Psoas muscle (tissue), 8 donors: ENCODE data around the gene GLI3. TPM values are rescaled to one million over a fixed set of nuclear protein-coding genes. Genes with fewer than 3 reads are reported as not detected.

ENCODE experiments used
- ATAC-seq, 4 donors: fragments of 200-7000 bp; cut with Tn5 transposase; one replicate each; pipeline ENCODE4 v1.9.1; 2020; ENCODE audit warnings: moderate library complexity in 3 of 4, mild to moderate bottlenecking in 2 of 4
- DNase-seq, 2 donors: peaks; one replicate each; pipeline ENCODE4 v3.0.0-alpha.2; 2020
- H3K27ac ChIP-seq: fragments of 200-600 bp; one replicate; pipeline ENCODE4 v1.8.0; 2022
- H3K27me3 ChIP-seq, 3 donors: fragments of 200-600 bp in 1 of 3; one replicate each; pipeline versions ENCODE4 v1.6.1 to v1.8.0; 2013 to 2022; ENCODE audit warnings: low read length in 2 of 3, mild to moderate bottlenecking in 2 of 3, moderate library complexity in 1 of 3; ENCODE audit not compliant: insufficient read depth in 3 of 3
- H3K36me3 ChIP-seq, 2 donors: fragments of 200-600 bp in 1 of 2; one replicate each; pipeline versions ENCODE4 v1.6.1 to v1.8.0; 2013 to 2022; ENCODE audit warnings: low read depth in 1 of 2, mild to moderate bottlenecking in 1 of 2, moderate library complexity in 1 of 2; ENCODE audit not compliant: insufficient read depth in 1 of 2
- H3K4me1 ChIP-seq: fragments of 200-600 bp; one replicate; pipeline ENCODE4 v1.8.0; 2022
- H3K4me3 ChIP-seq: fragments of 200-600 bp; one replicate; pipeline ENCODE4 v1.8.0; 2022; ENCODE audit warnings: mild to moderate bottlenecking
- H3K9me3 ChIP-seq: fragments of 200-600 bp; one replicate; pipeline ENCODE4 v1.8.0; 2022
- WGBS, 3 donors: extraction: QIAGEN DNeasy Blood & Tissue Kit; methylation state at CpG; one replicate each; pipeline versions ENCODE4 v1.1.6 to v1.1.7; 2013; 5-methylcytosine and 5-hydroxymethylcytosine counted together
- intact Hi-C, 2 donors: fragments of 100-400 bp; cut with DNase I; formaldehyde crosslinking; loops; one replicate each; pipeline versions ENCODE4 v1.11.0 to v1.14.2; 2022
- polyA plus RNA-seq, 3 donors: library from polyadenylated mRNA; stranded (reverse); fragments of 200-250 nt; gene quantifications; one replicate each; pipeline ENCODE4 v1.2.3, GENCODE V29; 2013
- total RNA-seq, 4 donors: library from RNA; stranded (reverse); fragmentation: NEBNext Ultra II Directional in 2 of 4; extraction: Animal tissue kit (Norgen Biotek cat#: 25700) in 2 of 4; gene quantifications; one replicate each; pipeline versions ENCODE4 v1.2.1 to v1.2.4, GENCODE V29; 2021 to 2023
- TF ChIP-seq, protein P1 (sequence below): fragments of 200-600 bp; IDR thresholded peaks from one replicate; pipeline ENCODE4 v1.8.0; 2022; ENCODE audit warnings: antibody characterized with exemption
- donor health status: healthy with polysubstance abuse.
- donor health status: DM: no; HTN: no; CAD: no; lungs with moderate emphysema.
- donor health status: Bipolar disorder and iron deficiency.
- donor health status: healthy.
- donor health status: DM: yes; HTN: yes; CAD: no.
- donor health status: DM: no; HTN: no; CAD: no.
- donor health status: DM: no; HTN: no; CAD: no.
- donor health status: DM: yes; HTN: yes; CAD: no.

Gene GLI3
- total and polyA plus RNA-seq, 7 donors: 0.24 to 4.9 (median 3.2) TPM

- TF ChIP-seq, protein P1, sequence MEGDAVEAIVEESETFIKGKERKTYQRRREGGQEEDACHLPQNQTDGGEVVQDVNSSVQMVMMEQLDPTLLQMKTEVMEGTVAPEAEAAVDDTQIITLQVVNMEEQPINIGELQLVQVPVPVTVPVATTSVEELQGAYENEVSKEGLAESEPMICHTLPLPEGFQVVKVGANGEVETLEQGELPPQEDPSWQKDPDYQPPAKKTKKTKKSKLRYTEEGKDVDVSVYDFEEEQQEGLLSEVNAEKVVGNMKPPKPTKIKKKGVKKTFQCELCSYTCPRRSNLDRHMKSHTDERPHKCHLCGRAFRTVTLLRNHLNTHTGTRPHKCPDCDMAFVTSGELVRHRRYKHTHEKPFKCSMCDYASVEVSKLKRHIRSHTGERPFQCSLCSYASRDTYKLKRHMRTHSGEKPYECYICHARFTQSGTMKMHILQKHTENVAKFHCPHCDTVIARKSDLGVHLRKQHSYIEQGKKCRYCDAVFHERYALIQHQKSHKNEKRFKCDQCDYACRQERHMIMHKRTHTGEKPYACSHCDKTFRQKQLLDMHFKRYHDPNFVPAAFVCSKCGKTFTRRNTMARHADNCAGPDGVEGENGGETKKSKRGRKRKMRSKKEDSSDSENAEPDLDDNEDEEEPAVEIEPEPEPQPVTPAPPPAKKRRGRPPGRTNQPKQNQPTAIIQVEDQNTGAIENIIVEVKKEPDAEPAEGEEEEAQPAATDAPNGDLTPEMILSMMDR: no peak
- no peak for ATAC-seq
- Histone ChIP-seq H3K27me3 (no peaks in the 10 kb centered on the region), H3K4me3 (no peak overlapping the region), H3K4me1 (no peaks in the 10 kb centered on the region), H3K9me3 (no peaks in the 10 kb centered on the region), H3K27ac (no peak overlapping the region), H3K36me3 (no peaks in the 10 kb centered on the region)
- DNase-seq: no peak
- intact Hi-C loops: no loop called here
These were observed 33.7 kb downstream of the GLI3 start for GRCh38 chr7:42203336-42203735.

DNA sequence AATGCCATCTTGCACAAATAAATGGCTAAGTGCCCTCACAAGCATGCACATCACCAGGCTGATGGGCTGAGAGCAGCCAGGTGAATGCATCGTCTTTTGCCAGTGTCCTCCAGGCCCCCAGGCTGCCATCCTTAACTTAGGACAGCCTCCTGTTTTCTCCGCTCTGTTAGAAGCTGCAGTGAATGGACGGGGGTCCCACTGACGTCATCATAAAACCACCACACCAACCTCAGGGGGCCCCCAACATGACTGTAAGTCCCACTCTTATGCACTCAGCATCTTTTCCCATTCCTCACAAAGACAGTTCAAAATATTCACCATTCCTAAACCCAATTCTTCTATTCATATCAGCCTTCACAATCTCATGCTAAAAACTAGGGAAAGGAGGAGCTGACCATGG is 34.4 kb downstream of the GLI3 start:
- no peak overlapping the region for H3K4me3 ChIP-seq
- DNase-seq (no peak), ATAC-seq (no peak)
- intact Hi-C loops: no loop called here
- TF ChIP-seq, protein P1: no peak
- WGBS, 3 donors: 91 to 95% (median 91%) methylated on average over 4 of the region's 4 CpGs
- no peaks in the 10 kb centered on the region for H3K4me1 ChIP-seq
- H3K27me3 ChIP-seq: no peaks in the 10 kb centered on the region
- H3K36me3 ChIP-seq: no peaks in the 10 kb centered on the region
- no peak overlapping the region for H3K27ac ChIP-seq
- H3K9me3 ChIP-seq: no peaks in the 10 kb centered on the region

DNA sequence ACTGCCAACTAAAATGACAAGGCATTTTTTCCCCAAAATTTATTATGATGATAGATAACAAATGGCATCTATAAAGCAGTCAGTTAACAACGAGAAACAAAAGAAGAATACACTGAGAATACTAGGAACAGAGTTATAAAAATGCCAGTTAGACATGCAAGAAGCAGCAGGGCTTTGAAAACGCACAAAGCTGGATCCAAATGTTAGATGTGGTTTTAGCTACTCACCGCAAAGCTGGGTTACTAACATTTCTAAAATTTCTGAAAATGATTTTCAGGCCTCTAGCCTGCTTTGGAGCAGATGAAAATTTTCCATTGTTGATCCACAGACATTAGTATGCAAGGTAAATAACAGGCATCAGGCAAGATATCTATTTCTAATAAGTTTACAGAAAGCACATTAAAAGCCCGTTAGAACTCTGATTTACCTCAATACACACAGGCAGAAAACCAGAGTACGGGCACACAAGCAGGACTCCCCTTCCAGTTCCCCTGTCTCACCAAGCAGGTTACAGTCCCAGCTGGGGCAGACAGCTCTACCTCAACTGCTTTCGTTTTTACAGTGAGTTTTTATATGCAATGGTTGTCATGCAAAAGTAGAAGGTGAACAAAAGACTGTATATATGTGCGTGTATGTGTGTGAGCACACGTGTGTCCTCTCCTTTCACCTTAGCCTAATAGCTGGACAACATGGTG is 37.9 kb downstream of the GLI3 start:
- no peaks in the 10 kb centered on the region for H3K36me3 ChIP-seq
- H3K4me3 ChIP-seq: no peak overlapping the region
- no peaks in the 10 kb centered on the region for H3K27me3 ChIP-seq
- H3K9me3 ChIP-seq: no peaks in the 10 kb centered on the region
- no peaks in the 10 kb centered on the region for H3K4me1 ChIP-seq
- DNase-seq: no peak
- ATAC-seq: no peak
- intact Hi-C loops: no loop called here
- WGBS, 3 donors: 66 to 74% (median 70%) methylated on average over 8 of the region's 8 CpGs
- TF ChIP-seq, protein P1: no peak
- no peak overlapping the region for H3K27ac ChIP-seq

DNA sequence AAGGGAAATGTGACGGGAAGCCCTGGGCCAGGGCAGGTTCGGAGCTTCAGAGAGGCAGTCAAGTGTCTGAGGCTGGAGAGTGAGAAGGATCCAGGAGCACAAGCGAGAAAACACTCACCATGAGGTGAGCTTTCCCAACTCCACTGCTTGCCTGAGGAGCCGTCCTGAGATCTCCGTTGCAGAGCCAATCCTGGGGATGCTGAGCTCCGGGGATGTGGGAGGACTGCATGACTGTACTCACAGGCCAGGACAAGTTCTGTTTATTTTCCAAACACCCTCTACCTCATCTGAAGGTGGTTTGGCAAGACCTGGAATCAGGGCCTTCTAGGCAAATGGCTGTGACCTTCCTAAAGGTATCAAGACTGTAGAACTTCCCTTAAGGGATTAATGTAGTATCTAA is 38.7 kb downstream of the GLI3 start:
- intact Hi-C loops: no loop called here
- Histone ChIP-seq H3K27me3 (no peaks in the 10 kb centered on the region), H3K4me1 (no peaks in the 10 kb centered on the region), H3K36me3 (no peaks in the 10 kb centered on the region), H3K9me3 (no peaks in the 10 kb centered on the region), H3K27ac (no peak overlapping the region), H3K4me3 (no peak overlapping the region)
- WGBS, 3 donors: 90 to 91% (median 90%) methylated on average over 6 of the region's 6 CpGs
- ATAC-seq (no peak), DNase-seq (no peak)
- TF ChIP-seq, protein P1: no peak

- ATAC-seq (no peak), DNase-seq (no peak)
- Histone ChIP-seq H3K27ac (no peak overlapping the region), H3K36me3 (no peaks in the 10 kb centered on the region), H3K27me3 (no peaks in the 10 kb centered on the region), H3K4me3 (no peak overlapping the region), H3K4me1 (no peaks in the 10 kb centered on the region), H3K9me3 (no peaks in the 10 kb centered on the region)
- TF ChIP-seq, protein P1: no peak
- 95 to 98% (median 96%) methylated on average over 12 of the region's 12 CpGs for WGBS, 3 donors
- intact Hi-C loops: no loop called here
These were observed 39.6 kb downstream of the GLI3 start for GRCh38 chr7:42197451-42197850.
